GM23338 (cell line): ENCODE results near the gene EIF4E2. TPM values are rescaled to one million over a fixed set of nuclear protein-coding genes. Genes with fewer than 3 reads are reported as not detected.
A peak's percentile ranks its signal among the peaks of the same experiment; 100 is the strongest.

ENCODE experiments used
- ATAC-seq: fragments of 200-7000 bp; cut with Tn5 transposase; 3 replicates; pipeline ENCODE4 v1.9.1; 2020
- DNase-seq: peaks from one replicate; pipeline ENCODE4 v3.0.0-alpha.2; 2015; ENCODE audit warnings: low spot score
- H2AFZ ChIP-seq: fragments of 200-600 bp; sonication (generic); 2 replicates; pipeline ENCODE4 v1.8.0; 2016; ENCODE audit warnings: antibody characterized with exemption, mild to moderate bottlenecking, moderate library complexity
- H3F3A ChIP-seq: fragments of 200-600 bp; sonication (generic); replicated peaks from 2 replicates; pipeline ENCODE4 v1.8.0; 2017; ENCODE audit warnings: antibody characterized with exemption, mixed run types, low read depth
- H3K27ac ChIP-seq: fragments of 200-600 bp; sonication (generic); 2 replicates; pipeline ENCODE4 v1.6.1; 2016; ENCODE audit warnings: low read depth
- H3K27me3 ChIP-seq: fragments of 200-600 bp; sonication (generic); 2 replicates; pipeline ENCODE4 v1.8.0; 2016; ENCODE audit warnings: mild to moderate bottlenecking, mixed run types, moderate library complexity; ENCODE audit not compliant: insufficient read depth
- H3K36me3 ChIP-seq: fragments of 200-600 bp; sonication (generic); 2 replicates; pipeline ENCODE4 v1.8.0; 2016; ENCODE audit warnings: mild to moderate bottlenecking; ENCODE audit not compliant: insufficient read depth
- H3K4me1 ChIP-seq: fragments of 200-600 bp; sonication (generic); 2 replicates; pipeline ENCODE4 v1.8.0; 2016; ENCODE audit warnings: mild to moderate bottlenecking, moderate library complexity; ENCODE audit not compliant: insufficient read depth
- H3K4me2 ChIP-seq: fragments of 200-600 bp; sonication (generic); 2 replicates; pipeline ENCODE4 v1.7.1; 2017; ENCODE audit warnings: mixed run types
- H3K4me3 ChIP-seq: fragments of 200-600 bp; sonication (generic); 2 replicates; pipeline ENCODE4 v1.6.1; 2016; ENCODE audit warnings: mixed run types
- H3K79me2 ChIP-seq: fragments of 200-600 bp; sonication (generic); replicated peaks from 2 replicates; pipeline ENCODE4 v1.8.0; 2017; ENCODE audit warnings: mild to moderate bottlenecking; ENCODE audit not compliant: insufficient read depth
- H3K9me2 ChIP-seq: fragments of 200-600 bp; sonication (generic); 2 replicates; pipeline ENCODE4 v1.8.0; 2017; ENCODE audit not compliant: insufficient read depth
- H4K20me1 ChIP-seq: fragments of 200-600 bp; sonication (generic); replicated peaks from 2 replicates; pipeline ENCODE4 v1.8.0; 2017; ENCODE audit warnings: mild to moderate bottlenecking; ENCODE audit not compliant: insufficient read depth
- H3K27ac Mint-ChIP-seq: 2 replicates; pipeline ENCODE4 v1.8.0; 2020; ENCODE audit warnings: inconsistent platforms, mild to moderate bottlenecking, moderate library complexity, mixed read lengths
- H3K27me3 Mint-ChIP-seq: 3 replicates; pipeline ENCODE4 v1.8.0; 2022; ENCODE audit warnings: low read depth, mild to moderate bottlenecking, moderate library complexity, mixed read lengths, inconsistent platforms; ENCODE audit not compliant: insufficient read depth, poor library complexity
- H3K36me3 Mint-ChIP-seq: 3 replicates; pipeline ENCODE4 v1.8.0; 2021; ENCODE audit warnings: low read depth, mild to moderate bottlenecking, inconsistent platforms, moderate library complexity, mixed read lengths
- H3K4me1 Mint-ChIP-seq: 3 replicates; pipeline ENCODE4 v1.8.0; 2020; ENCODE audit warnings: mild to moderate bottlenecking, inconsistent platforms, mixed read lengths
- H3K4me3 Mint-ChIP-seq: 3 replicates; pipeline ENCODE4 v1.8.0; 2021; ENCODE audit warnings: moderate library complexity, mild to moderate bottlenecking, inconsistent platforms, mixed read lengths
- H3K9me3 Mint-ChIP-seq: 3 replicates; pipeline ENCODE4 v1.8.0; 2020; ENCODE audit warnings: moderate library complexity, mild to moderate bottlenecking, inconsistent platforms, mixed read lengths
- CREB1 ChIP-seq: fragments of 250-450 bp; sonication (Bioruptor Pico); IDR thresholded peaks from 2 replicates; pipeline ENCODE4 v1.5.0; 2020; ENCODE audit warnings: low read depth, mild to moderate bottlenecking, moderate library complexity
- EZH2phosphoT487 ChIP-seq: fragments of 200-600 bp; sonication (generic); IDR thresholded peaks from one replicate; pipeline ENCODE4 v1.8.1; 2018; ENCODE audit warnings: antibody characterized with exemption; ENCODE audit not compliant: unreplicated experiment
- NANOG ChIP-seq: IDR thresholded peaks from 2 replicates; pipeline ENCODE4 v1.6.1; 2016; ENCODE audit warnings: antibody characterized with exemption, borderline replicate concordance
- STAT1 ChIP-seq: IDR thresholded peaks from one replicate; pipeline ENCODE4 v1.6.1; 2016; ENCODE audit warnings: antibody characterized with exemption; ENCODE audit not compliant: unreplicated experiment
- polyA plus RNA-seq: library from polyadenylated mRNA; unstranded; fragments of >200 nt; fragmentation: Nextera tagmentation; extraction: Ambion mirVana; gene quantifications from 2 replicates; pipeline ENCODE4 v1.2.1, GENCODE V29; 2016
- total RNA-seq: library from RNA; depleted of rRNA; stranded (reverse); fragments of >200 nt; shearing (Covaris generic); gene quantifications from 2 replicates; pipeline ENCODE4 v1.2.3, GENCODE V29; 2014
- TF ChIP-seq, protein P1 (sequence below): fragments of 250-450 bp; sonication (Bioruptor Pico); IDR thresholded peaks from 2 replicates; pipeline ENCODE4 v1.5.0; 2020; ENCODE audit warnings: mild to moderate bottlenecking, moderate library complexity
- TF ChIP-seq, protein P2 (sequence below): IDR thresholded peaks from 2 replicates; pipeline ENCODE4 v1.6.1; 2016; ENCODE audit warnings: antibody characterized with exemption
- TF ChIP-seq, protein P3 (sequence below), 2 experiments: fragments of 200-600 bp in 1 of 2; sonication (generic) in 1 of 2; conservative IDR thresholded peaks; 2 replicates each; pipeline versions ENCODE4 v1.5.1 to v1.6.1; 2016 to 2017; ENCODE audit warnings: antibody characterized with exemption in 2 of 2, low read depth in 2 of 2, mild to moderate bottlenecking in 2 of 2, moderate library complexity in 1 of 2

Gene EIF4E2
- total and polyA plus RNA-seq, 2 experiments from 2014 or later: 68.1 to 152 TPM

DNA sequence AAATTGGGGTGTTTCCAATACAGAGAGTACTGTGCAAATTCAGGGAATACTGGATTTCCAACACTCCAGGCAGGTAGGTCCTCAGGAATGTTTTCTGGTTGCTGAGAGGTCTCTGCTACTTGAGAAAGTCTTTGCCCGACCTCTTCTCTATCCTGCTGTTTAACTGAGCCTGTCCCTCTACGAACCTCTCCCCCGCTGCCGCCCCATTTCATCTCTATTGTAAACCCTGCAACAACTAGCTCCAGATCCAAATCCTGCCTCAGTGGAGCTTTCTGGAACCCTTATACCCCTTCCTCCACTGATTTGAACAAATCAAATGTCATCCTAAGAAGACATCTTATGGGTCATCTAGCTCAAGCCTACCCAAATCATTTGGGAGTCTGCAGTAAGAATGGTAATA lies 1.3 kb downstream of the EIF4E2 start:
- H4K20me1 ChIP-seq: peaks cover 39% of the 10 kb centered on the region
- Mint-ChIP-seq H3K4me1 (peaks cover 15% of the 10 kb centered on the region), H3K36me3 (peaks cover 55% of the 10 kb centered on the region), H3K27ac (no peak overlapping the region; the same call in 1 of the 2 replicates), H3K9me3 (peaks cover 15% of the 10 kb centered on the region; the same call in 2 of the 3 replicates), H3K4me3 (peak overlapping the region; percentile 99), H3K27me3 (peaks cover 5% of the 10 kb centered on the region)
- H3K4me1 ChIP-seq: peaks cover 12% of the 10 kb centered on the region
- ATAC-seq: no peak
- H3K9me2 ChIP-seq: no peaks in the 10 kb centered on the region
- DNase-seq: no peak
- peaks cover 89% of the 10 kb centered on the region for H3K79me2 ChIP-seq
- peaks cover 14% of the 10 kb centered on the region for H3K36me3 ChIP-seq
- H2AFZ ChIP-seq: no peak overlapping the region
- H3K4me3 ChIP-seq: peak overlapping the region; percentile 96
- peak overlapping the region; percentile 96 for H3K4me2 ChIP-seq
- no peaks in the 10 kb centered on the region for H3K27me3 ChIP-seq
- no peak overlapping the region for H3K27ac ChIP-seq
- H3F3A ChIP-seq: peaks cover 8% of the 10 kb centered on the region
- no peak for TF ChIP-seq NANOG
- TF ChIP-seq STAT1: no peak
- TF ChIP-seq CREB1 (CRISPR knock-in tag): no peak
- TF ChIP-seq, protein P1, sequence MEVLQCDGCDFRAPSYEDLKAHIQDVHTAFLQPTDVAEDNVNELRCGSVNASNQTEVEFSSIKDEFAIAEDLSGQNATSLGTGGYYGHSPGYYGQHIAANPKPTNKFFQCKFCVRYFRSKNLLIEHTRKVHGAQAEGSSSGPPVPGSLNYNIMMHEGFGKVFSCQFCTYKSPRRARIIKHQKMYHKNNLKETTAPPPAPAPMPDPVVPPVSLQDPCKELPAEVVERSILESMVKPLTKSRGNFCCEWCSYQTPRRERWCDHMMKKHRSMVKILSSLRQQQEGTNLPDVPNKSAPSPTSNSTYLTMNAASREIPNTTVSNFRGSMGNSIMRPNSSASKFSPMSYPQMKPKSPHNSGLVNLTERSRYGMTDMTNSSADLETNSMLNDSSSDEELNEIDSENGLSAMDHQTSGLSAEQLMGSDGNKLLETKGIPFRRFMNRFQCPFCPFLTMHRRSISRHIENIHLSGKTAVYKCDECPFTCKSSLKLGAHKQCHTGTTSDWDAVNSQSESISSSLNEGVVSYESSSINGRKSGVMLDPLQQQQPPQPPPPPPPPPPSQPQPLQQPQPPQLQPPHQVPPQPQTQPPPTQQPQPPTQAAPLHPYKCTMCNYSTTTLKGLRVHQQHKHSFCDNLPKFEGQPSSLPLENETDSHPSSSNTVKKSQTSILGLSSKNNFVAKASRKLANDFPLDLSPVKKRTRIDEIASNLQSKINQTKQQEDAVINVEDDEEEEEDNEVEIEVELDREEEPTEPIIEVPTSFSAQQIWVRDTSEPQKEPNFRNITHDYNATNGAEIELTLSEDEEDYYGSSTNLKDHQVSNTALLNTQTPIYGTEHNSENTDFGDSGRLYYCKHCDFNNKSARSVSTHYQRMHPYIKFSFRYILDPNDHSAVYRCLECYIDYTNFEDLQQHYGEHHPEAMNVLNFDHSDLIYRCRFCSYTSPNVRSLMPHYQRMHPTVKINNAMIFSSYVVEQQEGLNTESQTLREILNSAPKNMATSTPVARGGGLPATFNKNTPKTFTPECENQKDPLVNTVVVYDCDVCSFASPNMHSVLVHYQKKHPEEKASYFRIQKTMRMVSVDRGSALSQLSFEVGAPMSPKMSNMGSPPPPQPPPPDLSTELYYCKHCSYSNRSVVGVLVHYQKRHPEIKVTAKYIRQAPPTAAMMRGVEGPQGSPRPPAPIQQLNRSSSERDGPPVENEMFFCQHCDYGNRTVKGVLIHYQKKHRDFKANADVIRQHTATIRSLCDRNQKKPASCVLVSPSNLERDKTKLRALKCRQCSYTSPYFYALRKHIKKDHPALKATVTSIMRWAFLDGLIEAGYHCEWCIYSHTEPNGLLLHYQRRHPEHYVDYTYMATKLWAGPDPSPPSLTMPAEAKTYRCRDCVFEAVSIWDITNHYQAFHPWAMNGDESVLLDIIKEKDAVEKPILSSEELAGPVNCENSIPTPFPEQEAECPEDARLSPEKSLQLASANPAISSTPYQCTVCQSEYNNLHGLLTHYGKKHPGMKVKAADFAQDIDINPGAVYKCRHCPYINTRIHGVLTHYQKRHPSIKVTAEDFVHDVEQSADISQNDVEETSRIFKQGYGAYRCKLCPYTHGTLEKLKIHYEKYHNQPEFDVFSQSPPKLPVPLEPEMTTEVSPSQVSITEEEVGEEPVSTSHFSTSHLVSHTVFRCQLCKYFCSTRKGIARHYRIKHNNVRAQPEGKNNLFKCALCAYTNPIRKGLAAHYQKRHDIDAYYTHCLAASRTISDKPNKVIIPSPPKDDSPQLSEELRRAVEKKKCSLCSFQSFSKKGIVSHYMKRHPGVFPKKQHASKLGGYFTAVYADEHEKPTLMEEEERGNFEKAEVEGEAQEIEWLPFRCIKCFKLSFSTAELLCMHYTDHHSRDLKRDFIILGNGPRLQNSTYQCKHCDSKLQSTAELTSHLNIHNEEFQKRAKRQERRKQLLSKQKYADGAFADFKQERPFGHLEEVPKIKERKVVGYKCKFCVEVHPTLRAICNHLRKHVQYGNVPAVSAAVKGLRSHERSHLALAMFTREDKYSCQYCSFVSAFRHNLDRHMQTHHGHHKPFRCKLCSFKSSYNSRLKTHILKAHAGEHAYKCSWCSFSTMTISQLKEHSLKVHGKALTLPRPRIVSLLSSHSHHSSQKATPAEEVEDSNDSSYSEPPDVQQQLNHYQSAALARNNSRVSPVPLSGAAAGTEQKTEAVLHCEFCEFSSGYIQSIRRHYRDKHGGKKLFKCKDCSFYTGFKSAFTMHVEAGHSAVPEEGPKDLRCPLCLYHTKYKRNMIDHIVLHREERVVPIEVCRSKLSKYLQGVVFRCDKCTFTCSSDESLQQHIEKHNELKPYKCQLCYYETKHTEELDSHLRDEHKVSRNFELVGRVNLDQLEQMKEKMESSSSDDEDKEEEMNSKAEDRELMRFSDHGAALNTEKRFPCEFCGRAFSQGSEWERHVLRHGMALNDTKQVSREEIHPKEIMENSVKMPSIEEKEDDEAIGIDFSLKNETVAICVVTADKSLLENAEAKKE: no peak
- TF ChIP-seq EZH2phosphoT487: no peak
- TF ChIP-seq, protein P2, sequence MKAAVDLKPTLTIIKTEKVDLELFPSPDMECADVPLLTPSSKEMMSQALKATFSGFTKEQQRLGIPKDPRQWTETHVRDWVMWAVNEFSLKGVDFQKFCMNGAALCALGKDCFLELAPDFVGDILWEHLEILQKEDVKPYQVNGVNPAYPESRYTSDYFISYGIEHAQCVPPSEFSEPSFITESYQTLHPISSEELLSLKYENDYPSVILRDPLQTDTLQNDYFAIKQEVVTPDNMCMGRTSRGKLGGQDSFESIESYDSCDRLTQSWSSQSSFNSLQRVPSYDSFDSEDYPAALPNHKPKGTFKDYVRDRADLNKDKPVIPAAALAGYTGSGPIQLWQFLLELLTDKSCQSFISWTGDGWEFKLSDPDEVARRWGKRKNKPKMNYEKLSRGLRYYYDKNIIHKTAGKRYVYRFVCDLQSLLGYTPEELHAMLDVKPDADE: no peak
- TF ChIP-seq, protein P3, sequence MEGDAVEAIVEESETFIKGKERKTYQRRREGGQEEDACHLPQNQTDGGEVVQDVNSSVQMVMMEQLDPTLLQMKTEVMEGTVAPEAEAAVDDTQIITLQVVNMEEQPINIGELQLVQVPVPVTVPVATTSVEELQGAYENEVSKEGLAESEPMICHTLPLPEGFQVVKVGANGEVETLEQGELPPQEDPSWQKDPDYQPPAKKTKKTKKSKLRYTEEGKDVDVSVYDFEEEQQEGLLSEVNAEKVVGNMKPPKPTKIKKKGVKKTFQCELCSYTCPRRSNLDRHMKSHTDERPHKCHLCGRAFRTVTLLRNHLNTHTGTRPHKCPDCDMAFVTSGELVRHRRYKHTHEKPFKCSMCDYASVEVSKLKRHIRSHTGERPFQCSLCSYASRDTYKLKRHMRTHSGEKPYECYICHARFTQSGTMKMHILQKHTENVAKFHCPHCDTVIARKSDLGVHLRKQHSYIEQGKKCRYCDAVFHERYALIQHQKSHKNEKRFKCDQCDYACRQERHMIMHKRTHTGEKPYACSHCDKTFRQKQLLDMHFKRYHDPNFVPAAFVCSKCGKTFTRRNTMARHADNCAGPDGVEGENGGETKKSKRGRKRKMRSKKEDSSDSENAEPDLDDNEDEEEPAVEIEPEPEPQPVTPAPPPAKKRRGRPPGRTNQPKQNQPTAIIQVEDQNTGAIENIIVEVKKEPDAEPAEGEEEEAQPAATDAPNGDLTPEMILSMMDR (conservative IDR thresholded peaks at IDR 0.05; ENCODE audit: low read depth in 2 of 2): no peak
